Mammary epithelial cell (primary cell): ENCODE data around the gene KLF3.

Experiments
- CTCF ChIP-seq, 2 donors: IDR thresholded peaks in 1 of 2; conservative IDR thresholded peaks in 1 of 2; 2 replicates each; pipeline ENCODE4 v1.5.1; 2011 to 2012; ENCODE audit warnings: inconsistent platforms in 2 of 2, low read length in 2 of 2, mild to moderate bottlenecking in 2 of 2, control low read depth in 1 of 2, low read depth in 1 of 2; ENCODE audit not compliant: insufficient read depth in 1 of 2; ENCODE audit errors: extremely low read depth in 1 of 2
- EZH2 ChIP-seq: IDR thresholded peaks from 2 replicates; pipeline ENCODE4 v1.6.1; 2012; ENCODE audit warnings: low read length, inconsistent platforms, borderline replicate concordance

DNA sequence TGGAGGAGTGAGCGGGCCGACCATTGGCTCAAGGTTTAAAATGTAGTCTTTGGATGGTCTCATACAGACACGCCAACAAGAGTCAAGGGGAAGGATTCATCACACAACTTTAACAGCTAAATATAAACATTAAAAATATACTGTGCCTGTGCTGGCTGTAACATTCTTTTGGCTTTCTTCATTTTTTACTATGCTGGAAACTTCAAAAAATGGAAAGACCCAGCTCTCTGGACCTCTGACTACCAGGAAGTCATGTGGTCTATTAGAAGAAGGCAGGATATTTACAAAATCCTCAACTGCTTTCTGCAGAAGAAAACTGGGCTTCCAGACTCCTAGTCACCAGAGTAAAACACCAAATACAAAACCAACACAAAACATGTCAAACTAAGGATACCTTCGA lies 49.8 kb upstream of the KLF3 start:
- no peak for TF ChIP-seq CTCF (conservative IDR thresholded peaks at IDR 0.05 in 1 of 2, IDR thresholded peaks at IDR 0.05 in 1 of 2; ENCODE audit: extremely low read depth in 1 of 2, insufficient read depth in 1 of 2, low read depth in 1 of 2, low read length in 2 of 2)
- TF ChIP-seq EZH2, result no peak
